Measurements from ENCODE around the gene MZT1. TPM values are rescaled to one million over a fixed set of nuclear protein-coding genes. Genes with fewer than 3 reads are reported as not detected.

Gene MZT1
- total and polyA plus RNA-seq, 7 experiments from 2014 or later, result 2.9 to 14.9 (median 6.3) TPM

DNA sequence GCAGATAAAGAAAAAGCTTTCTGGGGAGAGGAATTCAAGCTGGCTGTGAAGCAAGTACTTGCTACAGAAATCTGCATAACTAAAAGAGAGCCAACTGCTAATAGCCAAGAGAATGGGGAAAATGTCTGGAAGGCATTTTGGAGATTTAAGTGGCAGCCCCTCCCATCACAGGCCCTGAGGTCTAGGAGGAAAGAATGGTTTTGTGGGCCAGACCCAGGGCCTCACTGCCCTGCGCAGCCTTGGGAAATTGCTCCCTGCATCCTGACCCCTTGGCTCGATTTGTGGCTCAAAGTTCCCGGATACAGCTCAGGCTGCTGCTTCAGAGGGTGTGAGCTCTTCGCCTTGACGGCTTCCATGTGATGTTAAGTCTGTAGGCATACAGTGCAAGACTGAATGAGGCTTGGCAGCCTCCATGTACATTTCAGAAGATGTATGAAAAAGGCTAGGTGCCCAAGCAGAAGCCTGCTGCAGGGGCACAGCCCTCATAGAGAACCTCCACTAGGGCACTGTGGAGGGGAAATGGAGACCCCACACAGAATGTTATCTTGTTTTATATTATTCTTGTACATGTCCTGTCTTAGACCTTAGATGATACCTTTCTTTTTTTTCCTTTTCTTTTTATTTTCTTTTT lies 34.4 kb downstream of the MZT1 start:
- no peak for ATAC-seq
- CTCF ChIA-PET, result no interaction called here
- Mint-ChIP-seq H3K27me3 (peaks cover 6 to 40% (median 31%) of the 10 kb centered on the region in 5 donors), H3K4me1 (no peaks in the 10 kb centered on the region), H3K36me3 (no peaks in the 10 kb centered on the region), H3K9me3 (peaks cover 0 to 27% (median 4%) of the 10 kb centered on the region in 11 donors), H3K4me3 (no peak overlapping the region), H3K27ac (no peak overlapping the region)
- POLR2A ChIA-PET, result no interaction called here
- no peak overlapping the region for H3K4me3 ChIP-seq (ENCODE audit: low read length)
- H3K27me3 ChIP-seq (ENCODE audit: control insufficient read depth in 2 of 2, insufficient read depth in 2 of 2, low read length in 2 of 2), result no peaks in the 10 kb centered on the region
- intact Hi-C loops (cut with micrococcal nuclease), result no loop called here
- no peak for DNase-seq
- H3K9me3 ChIP-seq (ENCODE audit: control insufficient read depth in 2 of 3, low read length in 3 of 3), result no peaks in the 10 kb centered on the region
- no peaks in the 10 kb centered on the region for H3K4me1 ChIP-seq (ENCODE audit: control insufficient read depth in 2 of 2, insufficient read depth in 2 of 2, low read length in 2 of 2)
- H3K27ac ChIP-seq (ENCODE audit: low read depth, low read length), result no peak overlapping the region
- H3K36me3 ChIP-seq (ENCODE audit: control insufficient read depth in 2 of 3, insufficient read depth in 3 of 3, low read length in 3 of 3), result no peaks in the 10 kb centered on the region

DNA sequence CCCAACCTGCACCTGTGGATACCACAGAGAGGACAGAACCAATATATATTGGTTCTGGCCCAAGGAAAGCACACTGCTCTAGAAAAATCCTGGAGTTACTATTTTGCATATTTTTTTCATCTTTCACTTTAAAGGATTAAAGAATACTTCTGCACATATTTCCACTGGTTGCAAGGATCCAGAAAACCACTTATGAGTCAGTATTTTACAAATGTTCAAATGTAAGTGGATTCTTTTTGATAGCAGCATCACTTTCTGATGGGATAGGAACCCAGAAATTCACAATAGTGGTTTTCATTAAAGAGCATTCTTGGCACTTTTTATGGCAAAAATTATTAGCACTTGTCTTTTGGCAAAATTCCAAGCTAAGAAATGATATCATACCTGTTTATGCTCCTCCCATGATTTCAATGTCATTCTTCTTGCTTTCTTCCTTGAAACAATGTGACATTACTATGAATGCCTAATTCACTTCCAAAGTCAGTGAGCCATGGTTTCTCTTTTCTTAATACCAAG lies 38.2 kb downstream of the MZT1 start:
- no peak overlapping the region for H3K27ac ChIP-seq (ENCODE audit: low read depth, low read length)
- Mint-ChIP-seq H3K4me3 (no peak overlapping the region), H3K27me3 (peaks cover 5 to 26% (median 21%) of the 10 kb centered on the region in 5 donors), H3K4me1 (no peaks in the 10 kb centered on the region), H3K9me3 (peaks cover 0 to 27% (median 4%) of the 10 kb centered on the region in 11 donors), H3K27ac (no peak overlapping the region), H3K36me3 (no peaks in the 10 kb centered on the region)
- no peak overlapping the region for H3K4me3 ChIP-seq (ENCODE audit: low read length)
- no peaks in the 10 kb centered on the region for H3K27me3 ChIP-seq (ENCODE audit: control insufficient read depth in 2 of 2, insufficient read depth in 2 of 2, low read length in 2 of 2)
- ChIA-PET POLR2A (no interaction called here), CTCF (no interaction called here)
- H3K4me1 ChIP-seq (ENCODE audit: control insufficient read depth in 2 of 2, insufficient read depth in 2 of 2, low read length in 2 of 2), result no peaks in the 10 kb centered on the region
- H3K36me3 ChIP-seq (ENCODE audit: control insufficient read depth in 2 of 3, insufficient read depth in 3 of 3, low read length in 3 of 3), result no peaks in the 10 kb centered on the region
- DNase-seq (no peak), ATAC-seq (no peak)
- intact Hi-C loops (cut with micrococcal nuclease), result no loop called here
- no peaks in the 10 kb centered on the region for H3K9me3 ChIP-seq (ENCODE audit: control insufficient read depth in 2 of 3, low read length in 3 of 3)

GRCh38 chr13:72686766-72687165 lies 40.7 kb downstream of the MZT1 start:
- DNase-seq, result no peak
- Histone ChIP-seq H3K9me3 (ENCODE audit: control insufficient read depth in 2 of 3, low read length in 3 of 3) (no peaks in the 10 kb centered on the region), H3K27ac (ENCODE audit: low read depth, low read length) (no peak overlapping the region), H3K27me3 (ENCODE audit: control insufficient read depth in 2 of 2, insufficient read depth in 2 of 2, low read length in 2 of 2) (no peaks in the 10 kb centered on the region), H3K4me3 (ENCODE audit: low read length) (no peak overlapping the region), H3K4me1 (ENCODE audit: control insufficient read depth in 2 of 2, insufficient read depth in 2 of 2, low read length in 2 of 2) (no peaks in the 10 kb centered on the region), H3K36me3 (ENCODE audit: control insufficient read depth in 2 of 3, insufficient read depth in 3 of 3, low read length in 3 of 3) (no peaks in the 10 kb centered on the region)
- peaks cover 12 to 33% (median 25%) of the 10 kb centered on the region in 5 donors for H3K27me3 Mint-ChIP-seq
- ChIA-PET POLR2A (no interaction called here), CTCF (no interaction called here)
- no peaks in the 10 kb centered on the region for H3K36me3 Mint-ChIP-seq
- intact Hi-C loops (cut with micrococcal nuclease), result no loop called here
- no peak for ATAC-seq
- H3K27ac Mint-ChIP-seq, result no peak overlapping the region
- H3K9me3 Mint-ChIP-seq, result peaks cover 0 to 13% (median 2%) of the 10 kb centered on the region in 11 donors
- no peaks in the 10 kb centered on the region for H3K4me1 Mint-ChIP-seq
- no peak overlapping the region for H3K4me3 Mint-ChIP-seq

DNA sequence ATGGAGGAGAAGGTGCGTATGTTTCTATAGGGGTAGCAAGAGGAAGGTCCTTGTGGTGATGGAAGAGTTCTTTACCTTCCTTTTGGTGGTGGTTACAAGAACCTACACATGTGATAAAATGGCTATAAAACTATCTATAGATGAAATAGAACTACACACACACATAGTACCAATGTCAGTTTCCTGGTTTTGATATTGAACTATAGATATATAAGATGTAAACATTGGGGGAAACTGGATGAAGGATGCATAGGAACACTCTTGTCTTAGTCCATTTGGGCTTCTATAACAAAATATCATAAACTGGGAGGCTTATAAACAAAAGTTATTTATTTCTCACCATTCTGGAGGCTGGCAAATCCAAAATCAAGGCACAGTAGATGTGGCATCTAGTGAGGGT lies 47.1 kb downstream of the MZT1 start:
- peaks cover 8 to 17% (median 14%) of the 10 kb centered on the region in 5 donors for H3K27me3 Mint-ChIP-seq
- Histone ChIP-seq H3K4me3 (ENCODE audit: low read length) (no peak overlapping the region), H3K27me3 (ENCODE audit: control insufficient read depth in 2 of 2, insufficient read depth in 2 of 2, low read length in 2 of 2) (no peaks in the 10 kb centered on the region), H3K27ac (ENCODE audit: low read depth, low read length) (no peak overlapping the region), H3K9me3 (ENCODE audit: control insufficient read depth in 2 of 3, low read length in 3 of 3) (no peaks in the 10 kb centered on the region), H3K36me3 (ENCODE audit: control insufficient read depth in 2 of 3, insufficient read depth in 3 of 3, low read length in 3 of 3) (no peaks in the 10 kb centered on the region), H3K4me1 (ENCODE audit: control insufficient read depth in 2 of 2, insufficient read depth in 2 of 2, low read length in 2 of 2) (no peaks in the 10 kb centered on the region)
- H3K27ac Mint-ChIP-seq, result no peak overlapping the region
- no peak overlapping the region for H3K4me3 Mint-ChIP-seq
- no peak for ATAC-seq
- intact Hi-C loops (cut with micrococcal nuclease), result no loop called here
- no peak for DNase-seq
- ChIA-PET CTCF (no interaction called here), POLR2A (no interaction called here)
- H3K4me1 Mint-ChIP-seq, result no peaks in the 10 kb centered on the region
- no peaks in the 10 kb centered on the region for H3K36me3 Mint-ChIP-seq
- peaks cover 0 to 3% (median 0%) of the 10 kb centered on the region in 11 donors for H3K9me3 Mint-ChIP-seq

GRCh38 chr13:72678312-72678711 lies 49.1 kb downstream of the MZT1 start:
- no peak overlapping the region for H3K27ac ChIP-seq (ENCODE audit: low read depth, low read length)
- no peaks in the 10 kb centered on the region for H3K4me1 ChIP-seq (ENCODE audit: control insufficient read depth in 2 of 2, insufficient read depth in 2 of 2, low read length in 2 of 2)
- intact Hi-C loops (cut with micrococcal nuclease), result no loop called here
- H3K9me3 ChIP-seq (ENCODE audit: control insufficient read depth in 2 of 3, low read length in 3 of 3), result no peaks in the 10 kb centered on the region
- Mint-ChIP-seq H3K9me3 (peaks cover 0 to 4% (median 0%) of the 10 kb centered on the region in 11 donors), H3K27ac (no peak overlapping the region), H3K27me3 (peaks cover 7 to 20% (median 15%) of the 10 kb centered on the region in 5 donors), H3K36me3 (no peaks in the 10 kb centered on the region), H3K4me3 (no peak overlapping the region), H3K4me1 (no peaks in the 10 kb centered on the region)
- ATAC-seq (no peak), DNase-seq (no peak)
- CTCF ChIA-PET, result no interaction called here
- POLR2A ChIA-PET, result no interaction called here
- no peak overlapping the region for H3K4me3 ChIP-seq (ENCODE audit: low read length)
- H3K36me3 ChIP-seq (ENCODE audit: control insufficient read depth in 2 of 3, insufficient read depth in 3 of 3, low read length in 3 of 3), result no peaks in the 10 kb centered on the region
- no peaks in the 10 kb centered on the region for H3K27me3 ChIP-seq (ENCODE audit: control insufficient read depth in 2 of 2, insufficient read depth in 2 of 2, low read length in 2 of 2)

GRCh38 chr13:72677431-72677830 lies 50.0 kb downstream of the MZT1 start:
- no peak for DNase-seq
- Histone ChIP-seq H3K27me3 (ENCODE audit: control insufficient read depth in 2 of 2, insufficient read depth in 2 of 2, low read length in 2 of 2) (no peaks in the 10 kb centered on the region), H3K9me3 (ENCODE audit: control insufficient read depth in 2 of 3, low read length in 3 of 3) (no peaks in the 10 kb centered on the region), H3K27ac (ENCODE audit: low read depth, low read length) (no peak overlapping the region), H3K36me3 (ENCODE audit: control insufficient read depth in 2 of 3, insufficient read depth in 3 of 3, low read length in 3 of 3) (no peaks in the 10 kb centered on the region), H3K4me1 (ENCODE audit: control insufficient read depth in 2 of 2, insufficient read depth in 2 of 2, low read length in 2 of 2) (no peaks in the 10 kb centered on the region), H3K4me3 (ENCODE audit: low read length) (no peak overlapping the region)
- POLR2A ChIA-PET, result no interaction called here
- H3K36me3 Mint-ChIP-seq, result no peaks in the 10 kb centered on the region
- no peaks in the 10 kb centered on the region for H3K4me1 Mint-ChIP-seq
- intact Hi-C loops (cut with micrococcal nuclease), result no loop called here
- H3K27ac Mint-ChIP-seq, result no peak overlapping the region
- CTCF ChIA-PET, result no interaction called here
- peaks cover 0 to 4% (median 0%) of the 10 kb centered on the region in 11 donors for H3K9me3 Mint-ChIP-seq
- no peak for ATAC-seq
- no peak overlapping the region for H3K4me3 Mint-ChIP-seq
- H3K27me3 Mint-ChIP-seq, result peaks cover 2 to 19% (median 13%) of the 10 kb centered on the region in 5 donors

GRCh38 chr13:72666391-72666790 lies 61.0 kb downstream of the MZT1 start:
- Mint-ChIP-seq H3K9me3 (peaks cover 0 to 3% (median 0%) of the 10 kb centered on the region in 11 donors), H3K4me3 (no peak overlapping the region), H3K27me3 (peaks cover 3 to 22% (median 15%) of the 10 kb centered on the region in 5 donors), H3K4me1 (peaks cover 0 to 1% (median 0%) of the 10 kb centered on the region in 7 donors), H3K36me3 (no peaks in the 10 kb centered on the region), H3K27ac (no peak overlapping the region)
- ChIA-PET POLR2A (no interaction called here), CTCF (no interaction called here)
- Histone ChIP-seq H3K27ac (ENCODE audit: low read depth, low read length) (no peak overlapping the region), H3K9me3 (ENCODE audit: control insufficient read depth in 2 of 3, low read length in 3 of 3) (no peaks in the 10 kb centered on the region), H3K4me3 (ENCODE audit: low read length) (no peak overlapping the region), H3K36me3 (ENCODE audit: control insufficient read depth in 2 of 3, insufficient read depth in 3 of 3, low read length in 3 of 3) (no peaks in the 10 kb centered on the region), H3K4me1 (ENCODE audit: control insufficient read depth in 2 of 2, insufficient read depth in 2 of 2, low read length in 2 of 2) (no peaks in the 10 kb centered on the region), H3K27me3 (ENCODE audit: control insufficient read depth in 2 of 2, insufficient read depth in 2 of 2, low read length in 2 of 2) (no peaks in the 10 kb centered on the region)
- DNase-seq (no peak), ATAC-seq (no peak)
- intact Hi-C loops (cut with micrococcal nuclease), result no loop called here
